Loucy (cell line): ENCODE results near the gene APBA1.

Source experiments
- EZH2phosphoT487 ChIP-seq: fragments of 200-600 bp; IDR thresholded peaks from 2 replicates; pipeline ENCODE4 v1.6.1; 2018; ENCODE audit warnings: antibody characterized with exemption, mild to moderate bottlenecking, moderate library complexity, borderline replicate concordance
- TF ChIP-seq, protein P1 (sequence below): fragments of 200-600 bp; sonication (generic); conservative IDR thresholded peaks from 2 replicates; pipeline ENCODE4 v1.5.1; 2014; ENCODE audit warnings: mild to moderate bottlenecking, antibody characterized with exemption, low read length

DNA sequence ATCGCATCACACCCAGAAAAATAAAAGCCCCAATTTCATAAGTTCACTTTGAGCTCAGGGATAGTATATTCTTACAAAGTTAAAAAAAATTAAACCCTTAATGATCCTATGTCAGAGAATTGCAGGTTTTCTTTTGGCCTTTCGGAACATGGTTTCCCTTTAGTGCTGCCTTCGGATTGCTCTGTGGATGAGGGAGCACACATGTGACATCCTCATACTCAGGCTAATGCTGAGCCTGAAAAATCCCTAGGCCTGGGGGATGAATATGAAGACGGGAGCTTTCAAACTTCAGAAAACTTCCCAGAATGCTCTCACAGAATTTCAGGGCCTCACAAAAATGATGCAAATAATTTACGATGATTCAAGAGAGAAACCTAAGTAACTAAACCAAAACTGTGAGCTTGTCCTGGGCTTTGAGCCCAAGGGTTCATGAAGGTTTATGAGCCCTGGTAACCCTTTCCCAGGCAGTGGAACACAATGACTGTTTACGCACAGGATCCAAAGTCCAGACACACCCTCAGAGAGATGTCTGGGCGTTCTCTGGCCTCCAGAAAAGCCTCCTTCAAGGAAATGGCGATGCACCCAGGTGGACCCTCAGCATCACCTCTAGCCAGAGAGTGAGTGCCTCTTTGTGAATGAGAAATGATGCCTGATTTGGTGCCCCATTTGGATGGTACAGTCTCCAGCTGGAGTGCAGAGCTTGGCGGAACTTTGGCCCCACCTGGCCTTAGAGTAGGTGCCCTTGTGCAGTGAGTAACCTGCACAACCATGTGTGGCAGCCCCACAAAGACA, 201.8 kb downstream of the APBA1 start:
- TF ChIP-seq, protein P1, sequence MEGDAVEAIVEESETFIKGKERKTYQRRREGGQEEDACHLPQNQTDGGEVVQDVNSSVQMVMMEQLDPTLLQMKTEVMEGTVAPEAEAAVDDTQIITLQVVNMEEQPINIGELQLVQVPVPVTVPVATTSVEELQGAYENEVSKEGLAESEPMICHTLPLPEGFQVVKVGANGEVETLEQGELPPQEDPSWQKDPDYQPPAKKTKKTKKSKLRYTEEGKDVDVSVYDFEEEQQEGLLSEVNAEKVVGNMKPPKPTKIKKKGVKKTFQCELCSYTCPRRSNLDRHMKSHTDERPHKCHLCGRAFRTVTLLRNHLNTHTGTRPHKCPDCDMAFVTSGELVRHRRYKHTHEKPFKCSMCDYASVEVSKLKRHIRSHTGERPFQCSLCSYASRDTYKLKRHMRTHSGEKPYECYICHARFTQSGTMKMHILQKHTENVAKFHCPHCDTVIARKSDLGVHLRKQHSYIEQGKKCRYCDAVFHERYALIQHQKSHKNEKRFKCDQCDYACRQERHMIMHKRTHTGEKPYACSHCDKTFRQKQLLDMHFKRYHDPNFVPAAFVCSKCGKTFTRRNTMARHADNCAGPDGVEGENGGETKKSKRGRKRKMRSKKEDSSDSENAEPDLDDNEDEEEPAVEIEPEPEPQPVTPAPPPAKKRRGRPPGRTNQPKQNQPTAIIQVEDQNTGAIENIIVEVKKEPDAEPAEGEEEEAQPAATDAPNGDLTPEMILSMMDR, result no peak
- no peak for TF ChIP-seq EZH2phosphoT487
